ENCODE data around the gene PRDM16.
"Not testable (repeated sequence)": the region's sequence is repeated elsewhere in the genome, so short reads cannot be mapped to it uniquely, and the experiment has no call there.

PRDM16 gene

GRCh38 chr1:3233551-3233950, 164.5 kb downstream of the PRDM16 start:
- no peaks in the 10 kb centered on the region; the same call in 1 of the 2 replicates for H3K36me3 ChIP-seq (ENCODE audit: control insufficient read depth, insufficient read depth, low read length)
- H3K9me3 ChIP-seq (ENCODE audit: control insufficient read depth, insufficient read depth, low read length), result peaks cover 3% of the 10 kb centered on the region
- no peak for DNase-seq (ENCODE audit: low read depth, low spot score)
- H3K4me1 ChIP-seq (ENCODE audit: control insufficient read depth, insufficient read depth, low read length), result no peaks in the 10 kb centered on the region
- H3K27ac ChIP-seq (ENCODE audit: low read length), result no peak overlapping the region
- no CpG with 5 or more reads among the region's 8 CpGs for WGBS (ENCODE audit: insufficient coverage, insufficient read length)
- H3K27me3 ChIP-seq (ENCODE audit: control insufficient read depth, insufficient read depth, low read length), result no peaks in the 10 kb centered on the region
- no peak overlapping the region for H3K4me3 ChIP-seq (ENCODE audit: low read length)

GRCh38 chr1:3234281-3234680, 165.3 kb downstream of the PRDM16 start:
- Histone ChIP-seq H3K27me3 (ENCODE audit: control insufficient read depth, insufficient read depth, low read length) (no peaks in the 10 kb centered on the region), H3K27ac (ENCODE audit: low read length) (no peak overlapping the region), H3K36me3 (ENCODE audit: control insufficient read depth, insufficient read depth, low read length) (no peaks in the 10 kb centered on the region), H3K4me3 (ENCODE audit: low read length) (no peak overlapping the region), H3K9me3 (ENCODE audit: control insufficient read depth, insufficient read depth, low read length) (peaks cover 3% of the 10 kb centered on the region), H3K4me1 (ENCODE audit: control insufficient read depth, insufficient read depth, low read length) (no peaks in the 10 kb centered on the region)
- no peak for DNase-seq (ENCODE audit: low read depth, low spot score)
- no CpG with 5 or more reads among the region's 15 CpGs for WGBS (ENCODE audit: insufficient coverage, insufficient read length)

- DNase-seq (ENCODE audit: low read depth, low spot score), result no peak
- no peaks in the 10 kb centered on the region for H3K27me3 ChIP-seq (ENCODE audit: control insufficient read depth, insufficient read depth, low read length)
- H3K9me3 ChIP-seq (ENCODE audit: control insufficient read depth, insufficient read depth, low read length), result peaks cover 3% of the 10 kb centered on the region
- H3K27ac ChIP-seq (ENCODE audit: low read length), result no peak overlapping the region
- no peaks in the 10 kb centered on the region for H3K4me1 ChIP-seq (ENCODE audit: control insufficient read depth, insufficient read depth, low read length)
- no peaks in the 10 kb centered on the region for H3K36me3 ChIP-seq (ENCODE audit: control insufficient read depth, insufficient read depth, low read length)
- WGBS (ENCODE audit: insufficient coverage, insufficient read length), result no CpG with 5 or more reads among the region's 14 CpGs
- no peak overlapping the region for H3K4me3 ChIP-seq (ENCODE audit: low read length)
Observed at GRCh38 chr1:3234956-3235355, 166.0 kb downstream of the PRDM16 start.

GRCh38 chr1:3235496-3235895, 166.5 kb downstream of the PRDM16 start:
- Histone ChIP-seq H3K27ac (ENCODE audit: low read length) (no peak overlapping the region), H3K9me3 (ENCODE audit: control insufficient read depth, insufficient read depth, low read length) (peaks cover 3% of the 10 kb centered on the region), H3K27me3 (ENCODE audit: control insufficient read depth, insufficient read depth, low read length) (no peaks in the 10 kb centered on the region), H3K36me3 (ENCODE audit: control insufficient read depth, insufficient read depth, low read length) (no peaks in the 10 kb centered on the region), H3K4me1 (ENCODE audit: control insufficient read depth, insufficient read depth, low read length) (no peaks in the 10 kb centered on the region), H3K4me3 (ENCODE audit: low read length) (no peak overlapping the region)
- no CpG with 5 or more reads among the region's 15 CpGs for WGBS (ENCODE audit: insufficient coverage, insufficient read length)
- DNase-seq (ENCODE audit: low read depth, low spot score), result no peak

GRCh38 chr1:3236361-3236760, 167.4 kb downstream of the PRDM16 start:
- Histone ChIP-seq H3K4me3 (ENCODE audit: low read length) (no peak overlapping the region), H3K36me3 (ENCODE audit: control insufficient read depth, insufficient read depth, low read length) (no peaks in the 10 kb centered on the region), H3K4me1 (ENCODE audit: control insufficient read depth, insufficient read depth, low read length) (no peaks in the 10 kb centered on the region), H3K9me3 (ENCODE audit: control insufficient read depth, insufficient read depth, low read length) (peaks cover 3% of the 10 kb centered on the region), H3K27me3 (ENCODE audit: control insufficient read depth, insufficient read depth, low read length) (no peaks in the 10 kb centered on the region), H3K27ac (ENCODE audit: low read length) (no peak overlapping the region)
- no peak for DNase-seq (ENCODE audit: low read depth, low spot score)
- no CpG with 5 or more reads among the region's 9 CpGs for WGBS (ENCODE audit: insufficient coverage, insufficient read length)

GRCh38 chr1:3236955-3237354, 168.0 kb downstream of the PRDM16 start:
- WGBS (ENCODE audit: insufficient coverage, insufficient read length), result no CpG with 5 or more reads among the region's 7 CpGs
- no peak overlapping the region for H3K27ac ChIP-seq (ENCODE audit: low read length)
- no peaks in the 10 kb centered on the region for H3K36me3 ChIP-seq (ENCODE audit: control insufficient read depth, insufficient read depth, low read length)
- H3K9me3 ChIP-seq (ENCODE audit: control insufficient read depth, insufficient read depth, low read length), result peaks cover 3% of the 10 kb centered on the region
- DNase-seq (ENCODE audit: low read depth, low spot score), result no peak
- H3K4me1 ChIP-seq (ENCODE audit: control insufficient read depth, insufficient read depth, low read length), result no peaks in the 10 kb centered on the region
- H3K4me3 ChIP-seq (ENCODE audit: low read length), result no peak overlapping the region
- H3K27me3 ChIP-seq (ENCODE audit: control insufficient read depth, insufficient read depth, low read length), result no peaks in the 10 kb centered on the region

GRCh38 chr1:3237570-3237969, 168.6 kb downstream of the PRDM16 start:
- peaks cover 3% of the 10 kb centered on the region for H3K9me3 ChIP-seq (ENCODE audit: control insufficient read depth, insufficient read depth, low read length)
- DNase-seq (ENCODE audit: low read depth, low spot score), result no peak
- H3K27me3 ChIP-seq (ENCODE audit: control insufficient read depth, insufficient read depth, low read length), result no peaks in the 10 kb centered on the region
- no peak overlapping the region for H3K27ac ChIP-seq (ENCODE audit: low read length)
- no peak overlapping the region for H3K4me3 ChIP-seq (ENCODE audit: low read length)
- no CpG with 5 or more reads among the region's 15 CpGs for WGBS (ENCODE audit: insufficient coverage, insufficient read length)
- H3K36me3 ChIP-seq (ENCODE audit: control insufficient read depth, insufficient read depth, low read length), result no peaks in the 10 kb centered on the region; the same call in 1 of the 2 replicates
- no peaks in the 10 kb centered on the region for H3K4me1 ChIP-seq (ENCODE audit: control insufficient read depth, insufficient read depth, low read length)

GRCh38 chr1:3237994-3238702, 169.1 kb downstream of the PRDM16 start:
- H3K4me3 ChIP-seq (ENCODE audit: low read length), result no peak overlapping the region
- peaks cover 3% of the 10 kb centered on the region for H3K9me3 ChIP-seq (ENCODE audit: control insufficient read depth, insufficient read depth, low read length)
- WGBS (ENCODE audit: insufficient coverage, insufficient read length), result no CpG with 5 or more reads among the region's 28 CpGs
- H3K27me3 ChIP-seq (ENCODE audit: control insufficient read depth, insufficient read depth, low read length), result no peaks in the 10 kb centered on the region
- DNase-seq (ENCODE audit: low read depth, low spot score), result no peak
- no peaks in the 10 kb centered on the region for H3K4me1 ChIP-seq (ENCODE audit: control insufficient read depth, insufficient read depth, low read length)
- no peaks in the 10 kb centered on the region; the same call in 1 of the 2 replicates for H3K36me3 ChIP-seq (ENCODE audit: control insufficient read depth, insufficient read depth, low read length)
- no peak overlapping the region for H3K27ac ChIP-seq (ENCODE audit: low read length)

GRCh38 chr1:3238703-3239278, 169.8 kb downstream of the PRDM16 start:
- no CpG with 5 or more reads among the region's 21 CpGs for whole genome bisulfite sequencing (ENCODE audit: insufficient coverage, insufficient read length)

GRCh38 chr1:3239991-3240390, 171.0 kb downstream of the PRDM16 start:
- not testable (repeated sequence) for DNase-seq (ENCODE audit: low read depth, low spot score); H3K4me1 ChIP-seq (ENCODE audit: control insufficient read depth, insufficient read depth, low read length)

More at GRCh38 chr1:3238703-3239278, 169.8 kb downstream of the PRDM16 start:
- no peaks in the 10 kb centered on the region for H3K27me3 ChIP-seq (ENCODE audit: control insufficient read depth, insufficient read depth, low read length)
- H3K36me3 ChIP-seq (ENCODE audit: control insufficient read depth, insufficient read depth, low read length), result no peaks in the 10 kb centered on the region; the same call in 1 of the 2 replicates
- no peak overlapping the region for H3K27ac ChIP-seq (ENCODE audit: low read length)
- peaks cover 1% of the 10 kb centered on the region for H3K9me3 ChIP-seq (ENCODE audit: control insufficient read depth, insufficient read depth, low read length)
- no peak for DNase-seq (ENCODE audit: low read depth, low spot score)
- H3K4me3 ChIP-seq (ENCODE audit: low read length), result no peak overlapping the region
- no peaks in the 10 kb centered on the region for H3K4me1 ChIP-seq (ENCODE audit: control insufficient read depth, insufficient read depth, low read length)

More at GRCh38 chr1:3239991-3240390, 171.0 kb downstream of the PRDM16 start:
- not testable (repeated sequence) for H3K27ac ChIP-seq (ENCODE audit: low read length); H3K4me3 ChIP-seq (ENCODE audit: low read length); H3K9me3 ChIP-seq (ENCODE audit: control insufficient read depth, insufficient read depth, low read length); H3K27me3 ChIP-seq (ENCODE audit: control insufficient read depth, insufficient read depth, low read length); H3K36me3 ChIP-seq (ENCODE audit: control insufficient read depth, insufficient read depth, low read length)
- no CpG with 5 or more reads among the region's 3 CpGs for WGBS (ENCODE audit: insufficient coverage, insufficient read length)

Data from iPS DF 6.9 (cell line).